SK-N-SH treated with all-trans-retinoic acid at 6 μM for 48 hours (cell line): ENCODE data around the gene PLET1.

Experiments
- ATAC-seq: fragments of 200-7000 bp; cut with Tn5 transposase; 3 replicates; pipeline ENCODE4 v1.9.1; 2020; ENCODE audit warnings: mild to moderate bottlenecking, moderate library complexity
- ARNTL ChIP-seq: fragments of 450-650 bp; formaldehyde crosslinking; IDR thresholded peaks from 2 replicates; pipeline ENCODE4 v1.5.0; 2020; ENCODE audit warnings: low read depth, mild to moderate bottlenecking, moderate library complexity, borderline replicate concordance
- BACH2 ChIP-seq: fragments of 250-450 bp; sonication (Bioruptor Pico); IDR thresholded peaks from 2 replicates; pipeline ENCODE4 v1.9.0; 2021; ENCODE audit warnings: mild to moderate bottlenecking, borderline replicate concordance
- CSDC2 ChIP-seq: fragments of 250-450 bp; sonication (Bioruptor Pico); IDR thresholded peaks from 2 replicates; pipeline ENCODE4 v1.5.0; 2020; ENCODE audit warnings: mild to moderate bottlenecking, moderate library complexity
- ESRRG ChIP-seq: fragments of 250-450 bp; sonication (Bioruptor Pico); IDR thresholded peaks from 2 replicates; pipeline ENCODE4 v1.6.1; 2021; ENCODE audit warnings: mild to moderate bottlenecking
- GLIS3 ChIP-seq: fragments of 250-450 bp; sonication (Bioruptor Pico); IDR thresholded peaks from 2 replicates; pipeline ENCODE4 v1.5.0; 2020; ENCODE audit warnings: mild to moderate bottlenecking, moderate library complexity
- ISL1 ChIP-seq: fragments of 250-450 bp; sonication (Bioruptor Pico); IDR thresholded peaks from 2 replicates; pipeline ENCODE4 v2.1.2; 2022; ENCODE audit warnings: mild to moderate bottlenecking, moderate library complexity
- OSR1 ChIP-seq: fragments of 250-450 bp; sonication (Bioruptor Pico); IDR thresholded peaks from 2 replicates; pipeline ENCODE4 v1.8.0; 2022; ENCODE audit warnings: moderate library complexity, mild to moderate bottlenecking, inconsistent platforms
- RARB ChIP-seq: fragments of 250-450 bp; sonication (Bioruptor Pico); IDR thresholded peaks from 2 replicates; pipeline ENCODE4 v1.8.0; 2021; ENCODE audit warnings: mild to moderate bottlenecking, moderate library complexity
- SNAI2 ChIP-seq: fragments of 250-450 bp; sonication (Bioruptor Pico); IDR thresholded peaks from 2 replicates; pipeline ENCODE4 v1.5.0; 2020; ENCODE audit warnings: mild to moderate bottlenecking, moderate library complexity
- TCF4 ChIP-seq: fragments of 250-450 bp; sonication (Bioruptor Pico); IDR thresholded peaks from 2 replicates; pipeline ENCODE4 v1.8.0; 2021; ENCODE audit warnings: mild to moderate bottlenecking, moderate library complexity, borderline replicate concordance
- ZC3H10 ChIP-seq: fragments of 250-450 bp; sonication (Bioruptor Pico); IDR thresholded peaks from 2 replicates; pipeline ENCODE4 v1.5.1; 2021; ENCODE audit warnings: mild to moderate bottlenecking, moderate library complexity
- ZFP30 ChIP-seq: fragments of 450-650 bp; formaldehyde crosslinking; IDR thresholded peaks from 2 replicates; pipeline ENCODE4 v1.5.0; 2022; ENCODE audit warnings: mild to moderate bottlenecking, moderate library complexity
- ZNF565 ChIP-seq: fragments of 450-650 bp; formaldehyde crosslinking; conservative IDR thresholded peaks from 2 replicates; pipeline ENCODE4 v1.5.0; 2020; ENCODE audit warnings: low read depth, mild to moderate bottlenecking, moderate library complexity
- ZNF70 ChIP-seq: fragments of 450-650 bp; formaldehyde crosslinking; IDR thresholded peaks from 2 replicates; pipeline ENCODE4 v1.5.0; 2020; ENCODE audit warnings: mild to moderate bottlenecking, moderate library complexity
- ZNF8 ChIP-seq: fragments of 450-650 bp; formaldehyde crosslinking; IDR thresholded peaks from 2 replicates; pipeline ENCODE4 v1.5.0; 2020; ENCODE audit warnings: mild to moderate bottlenecking, moderate library complexity
- TF ChIP-seq, protein P1 (sequence below): fragments of 250-450 bp; sonication (Bioruptor Pico); IDR thresholded peaks from 2 replicates; pipeline ENCODE4 v1.5.0; 2020; ENCODE audit warnings: mild to moderate bottlenecking, moderate library complexity
- TF ChIP-seq, protein P2 (sequence below): fragments of 250-450 bp; sonication (Bioruptor Pico); IDR thresholded peaks from 2 replicates; pipeline ENCODE4 v1.8.0; 2020; ENCODE audit warnings: mild to moderate bottlenecking, moderate library complexity, borderline replicate concordance
- TF ChIP-seq, protein P3 (sequence below): fragments of 250-450 bp; sonication (Bioruptor Pico); IDR thresholded peaks from 2 replicates; pipeline ENCODE4 v1.8.0; 2021; ENCODE audit warnings: low read depth, mild to moderate bottlenecking, moderate library complexity, borderline replicate concordance
- TF ChIP-seq, protein P4 (sequence below): fragments of 250-450 bp; sonication (Bioruptor Pico); IDR thresholded peaks from 2 replicates; pipeline ENCODE4 v1.5.1; 2020; ENCODE audit warnings: low read depth, mild to moderate bottlenecking, moderate library complexity

The PLET1 gene

DNA sequence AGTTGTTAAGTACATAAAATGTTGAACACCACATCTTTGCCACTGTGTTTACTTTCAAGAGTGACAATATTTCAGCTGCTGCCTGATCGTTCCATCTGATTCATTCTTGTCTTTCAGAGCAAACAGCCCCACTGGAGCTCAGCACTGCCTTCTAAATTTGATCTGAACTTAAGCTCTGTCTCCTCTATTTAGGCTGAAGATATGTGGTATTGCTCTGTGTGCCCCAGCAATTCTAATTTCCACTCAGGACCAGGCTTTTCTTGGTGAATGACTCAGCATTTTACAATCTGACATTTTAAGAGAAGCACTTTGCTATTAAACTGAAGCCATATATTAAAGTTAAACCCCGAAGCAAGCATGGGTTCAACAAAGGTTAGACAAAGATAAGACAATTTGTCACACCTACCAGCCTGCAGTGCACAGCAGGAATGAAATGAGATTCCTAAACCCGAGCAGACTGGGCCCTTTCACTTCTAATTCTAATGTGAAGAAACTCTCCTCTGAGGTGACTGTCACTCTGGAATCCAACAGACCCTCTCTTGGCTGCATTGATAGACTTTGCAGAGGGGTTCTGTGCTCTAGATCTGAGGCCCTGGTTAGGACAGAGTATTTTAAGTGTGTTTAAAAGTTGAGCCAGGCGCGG, 41.7 kb upstream of the PLET1 start:
- ATAC-seq = peak; percentile 69
- TF ChIP-seq ESRRG (CRISPR knock-in tag) (no peak), ISL1 (CRISPR knock-in tag) (peak; percentile 79), ARNTL (CRISPR knock-in tag) (no peak), GLIS3 (CRISPR knock-in tag) (no peak), ZNF8 (no peak)
- TF ChIP-seq, protein P1, sequence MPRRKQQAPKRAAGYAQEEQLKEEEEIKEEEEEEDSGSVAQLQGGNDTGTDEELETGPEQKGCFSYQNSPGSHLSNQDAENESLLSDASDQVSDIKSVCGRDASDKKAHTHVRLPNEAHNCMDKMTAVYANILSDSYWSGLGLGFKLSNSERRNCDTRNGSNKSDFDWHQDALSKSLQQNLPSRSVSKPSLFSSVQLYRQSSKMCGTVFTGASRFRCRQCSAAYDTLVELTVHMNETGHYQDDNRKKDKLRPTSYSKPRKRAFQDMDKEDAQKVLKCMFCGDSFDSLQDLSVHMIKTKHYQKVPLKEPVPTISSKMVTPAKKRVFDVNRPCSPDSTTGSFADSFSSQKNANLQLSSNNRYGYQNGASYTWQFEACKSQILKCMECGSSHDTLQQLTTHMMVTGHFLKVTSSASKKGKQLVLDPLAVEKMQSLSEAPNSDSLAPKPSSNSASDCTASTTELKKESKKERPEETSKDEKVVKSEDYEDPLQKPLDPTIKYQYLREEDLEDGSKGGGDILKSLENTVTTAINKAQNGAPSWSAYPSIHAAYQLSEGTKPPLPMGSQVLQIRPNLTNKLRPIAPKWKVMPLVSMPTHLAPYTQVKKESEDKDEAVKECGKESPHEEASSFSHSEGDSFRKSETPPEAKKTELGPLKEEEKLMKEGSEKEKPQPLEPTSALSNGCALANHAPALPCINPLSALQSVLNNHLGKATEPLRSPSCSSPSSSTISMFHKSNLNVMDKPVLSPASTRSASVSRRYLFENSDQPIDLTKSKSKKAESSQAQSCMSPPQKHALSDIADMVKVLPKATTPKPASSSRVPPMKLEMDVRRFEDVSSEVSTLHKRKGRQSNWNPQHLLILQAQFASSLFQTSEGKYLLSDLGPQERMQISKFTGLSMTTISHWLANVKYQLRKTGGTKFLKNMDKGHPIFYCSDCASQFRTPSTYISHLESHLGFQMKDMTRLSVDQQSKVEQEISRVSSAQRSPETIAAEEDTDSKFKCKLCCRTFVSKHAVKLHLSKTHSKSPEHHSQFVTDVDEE = no peak

DNA sequence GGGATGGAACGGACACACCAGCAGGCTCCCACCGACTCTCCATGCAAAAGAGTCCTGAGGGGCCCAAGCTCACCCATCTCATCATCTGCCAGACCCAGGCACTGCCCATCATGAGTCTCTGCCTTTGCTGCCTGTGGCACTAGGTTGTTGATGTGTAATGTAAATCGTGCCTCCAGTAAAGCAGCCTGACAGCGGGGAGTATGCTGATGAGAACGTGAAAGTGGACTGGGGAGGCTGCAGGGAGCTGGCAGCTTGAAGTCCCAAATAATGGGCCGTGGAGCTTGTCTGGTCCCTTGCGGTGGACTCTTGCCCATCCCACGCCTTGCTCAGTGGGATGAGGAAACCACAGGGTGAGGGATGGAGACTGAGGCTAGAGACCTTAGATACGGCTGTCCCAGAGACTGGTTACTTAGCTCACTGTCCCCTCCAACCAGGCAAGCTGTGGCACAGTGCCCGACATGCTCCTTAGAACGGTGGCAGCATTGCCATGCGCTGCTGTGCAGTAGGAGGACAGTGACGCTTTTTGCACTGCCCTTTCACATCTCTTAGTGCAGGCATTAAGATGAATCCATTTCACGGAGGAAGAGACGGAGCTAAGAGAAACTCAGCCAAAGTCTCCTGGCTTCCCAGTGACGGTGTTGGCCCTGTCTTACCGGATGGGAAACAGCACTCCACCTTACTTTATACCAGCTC, 39.6 kb upstream of the PLET1 start:
- ATAC-seq = no peak
- TF ChIP-seq ARNTL (CRISPR knock-in tag) (no peak), GLIS3 (CRISPR knock-in tag) (no peak), ZNF8 (no peak), BACH2 (no peak), ZFP30 (CRISPR knock-in tag) (no peak), SNAI2 (CRISPR knock-in tag) (no peak), ZC3H10 (CRISPR knock-in tag) (no peak), OSR1 (CRISPR knock-in tag) (no peak), ZNF70 (CRISPR knock-in tag) (no peak), RARB (CRISPR knock-in tag) (no peak), ESRRG (CRISPR knock-in tag) (no peak), ZNF565 (CRISPR knock-in tag) (no peak), CSDC2 (CRISPR knock-in tag) (no peak), TCF4 (CRISPR knock-in tag) (no peak)
- TF ChIP-seq, protein P1 = no peak
- TF ChIP-seq, protein P2, sequence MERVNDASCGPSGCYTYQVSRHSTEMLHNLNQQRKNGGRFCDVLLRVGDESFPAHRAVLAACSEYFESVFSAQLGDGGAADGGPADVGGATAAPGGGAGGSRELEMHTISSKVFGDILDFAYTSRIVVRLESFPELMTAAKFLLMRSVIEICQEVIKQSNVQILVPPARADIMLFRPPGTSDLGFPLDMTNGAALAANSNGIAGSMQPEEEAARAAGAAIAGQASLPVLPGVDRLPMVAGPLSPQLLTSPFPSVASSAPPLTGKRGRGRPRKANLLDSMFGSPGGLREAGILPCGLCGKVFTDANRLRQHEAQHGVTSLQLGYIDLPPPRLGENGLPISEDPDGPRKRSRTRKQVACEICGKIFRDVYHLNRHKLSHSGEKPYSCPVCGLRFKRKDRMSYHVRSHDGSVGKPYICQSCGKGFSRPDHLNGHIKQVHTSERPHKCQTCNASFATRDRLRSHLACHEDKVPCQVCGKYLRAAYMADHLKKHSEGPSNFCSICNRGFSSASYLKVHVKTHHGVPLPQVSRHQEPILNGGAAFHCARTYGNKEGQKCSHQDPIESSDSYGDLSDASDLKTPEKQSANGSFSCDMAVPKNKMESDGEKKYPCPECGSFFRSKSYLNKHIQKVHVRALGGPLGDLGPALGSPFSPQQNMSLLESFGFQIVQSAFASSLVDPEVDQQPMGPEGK (CRISPR knock-in tag) = no peak
- TF ChIP-seq, protein P3, sequence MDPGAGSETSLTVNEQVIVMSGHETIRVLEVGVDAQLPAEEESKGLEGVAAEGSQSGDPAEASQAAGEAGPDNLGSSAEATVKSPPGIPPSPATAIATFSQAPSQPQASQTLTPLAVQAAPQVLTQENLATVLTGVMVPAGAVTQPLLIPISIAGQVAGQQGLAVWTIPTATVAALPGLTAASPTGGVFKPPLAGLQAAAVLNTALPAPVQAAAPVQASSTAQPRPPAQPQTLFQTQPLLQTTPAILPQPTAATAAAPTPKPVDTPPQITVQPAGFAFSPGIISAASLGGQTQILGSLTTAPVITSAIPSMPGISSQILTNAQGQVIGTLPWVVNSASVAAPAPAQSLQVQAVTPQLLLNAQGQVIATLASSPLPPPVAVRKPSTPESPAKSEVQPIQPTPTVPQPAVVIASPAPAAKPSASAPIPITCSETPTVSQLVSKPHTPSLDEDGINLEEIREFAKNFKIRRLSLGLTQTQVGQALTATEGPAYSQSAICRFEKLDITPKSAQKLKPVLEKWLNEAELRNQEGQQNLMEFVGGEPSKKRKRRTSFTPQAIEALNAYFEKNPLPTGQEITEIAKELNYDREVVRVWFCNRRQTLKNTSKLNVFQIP = no peak
- TF ChIP-seq, protein P4, sequence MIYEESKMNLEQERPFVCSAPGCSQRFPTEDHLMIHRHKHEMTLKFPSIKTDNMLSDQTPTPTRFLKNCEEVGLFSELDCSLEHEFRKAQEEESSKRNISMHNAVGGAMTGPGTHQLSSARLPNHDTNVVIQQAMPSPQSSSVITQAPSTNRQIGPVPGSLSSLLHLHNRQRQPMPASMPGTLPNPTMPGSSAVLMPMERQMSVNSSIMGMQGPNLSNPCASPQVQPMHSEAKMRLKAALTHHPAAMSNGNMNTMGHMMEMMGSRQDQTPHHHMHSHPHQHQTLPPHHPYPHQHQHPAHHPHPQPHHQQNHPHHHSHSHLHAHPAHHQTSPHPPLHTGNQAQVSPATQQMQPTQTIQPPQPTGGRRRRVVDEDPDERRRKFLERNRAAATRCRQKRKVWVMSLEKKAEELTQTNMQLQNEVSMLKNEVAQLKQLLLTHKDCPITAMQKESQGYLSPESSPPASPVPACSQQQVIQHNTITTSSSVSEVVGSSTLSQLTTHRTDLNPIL = no peak

DNA sequence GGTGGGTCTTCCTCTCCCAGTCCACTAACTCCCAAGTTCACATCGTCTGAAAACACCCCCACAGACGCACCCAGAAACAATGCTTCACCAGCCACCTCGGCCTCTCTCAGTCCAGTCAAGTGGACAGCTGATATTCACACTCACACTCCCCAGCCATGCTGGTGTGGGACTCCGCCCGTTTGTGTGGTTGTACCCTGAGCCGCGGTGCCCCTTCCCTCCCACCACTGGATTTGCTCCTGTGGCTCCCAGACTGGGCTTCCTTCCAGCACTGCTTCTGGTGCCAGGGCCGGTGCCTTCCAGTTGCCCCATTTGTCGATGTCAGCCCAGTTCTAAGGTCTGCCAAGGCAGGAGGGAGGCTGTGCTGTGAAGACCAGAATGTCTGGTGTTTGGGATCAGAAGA, 37.9 kb upstream of the PLET1 start:
- TF ChIP-seq BACH2 = no peak
- TF ChIP-seq ESRRG (CRISPR knock-in tag) = no peak
- TF ChIP-seq, protein P4 = no peak
- no peak for TF ChIP-seq ZC3H10 (CRISPR knock-in tag)
- TF ChIP-seq GLIS3 (CRISPR knock-in tag) = no peak
- ATAC-seq = no peak; the same call in 2 of the 3 replicates
